Endothelial cell of umbilical vein (primary cell): ENCODE data around the gene RNF157. TPM values are rescaled to one million over a fixed set of nuclear protein-coding genes. Genes with fewer than 3 reads are reported as not detected.

Source experiments
- BruUV-seq: library from RNA; stranded (reverse); fragments of 400-500 nt; replicated peaks from 2 replicates; lab custom pipeline; 2021; lab: Mats Ljungman, UMichigan
- CTCF ChIA-PET: fragments of 300-600, 350-600 bp; sonication (Branson Sonifier 250); formaldehyde crosslinking; loops from one replicate; lab custom pipeline; 2021; ENCODE audit warnings: antibody characterized with exemption, inconsistent platforms; lab: Charles Lee
- POLR2A ChIA-PET: fragments of 300-600, 350-600 bp; sonication (Branson Sonifier 250); formaldehyde crosslinking; loops from one replicate; lab custom pipeline; 2021; ENCODE audit warnings: antibody characterized with exemption, inconsistent platforms; lab: Charles Lee
- DNase-seq: peaks from one replicate; pipeline ENCODE4 v3.0.0-alpha.2; 2011; ENCODE audit warnings: low read depth, low spot score
- FAIRE-seq: peaks from 2 replicates; lab custom pipeline; 2011; peaks lifted over from hg19 to GRCh38; lab: Jason Lieb, UNC
- H2AFZ ChIP-seq: 2 replicates; pipeline ENCODE4 v1.6.0; 2012; ENCODE audit warnings: low read depth, low read length, control low read depth, inconsistent platforms
- H3K27ac ChIP-seq: 2 replicates; pipeline ENCODE4 v1.5.1; 2011; ENCODE audit warnings: low read depth, mild to moderate bottlenecking, control low read depth, low read length, moderate library complexity; ENCODE audit not compliant: insufficient read depth
- H3K27me3 ChIP-seq, 2 experiments: 2 replicates each; pipeline versions ENCODE4 v1.6.0 to v1.6.1; 2011; ENCODE audit warnings: low read length in 2 of 2, mixed read lengths in 1 of 2; ENCODE audit not compliant: control insufficient read depth in 2 of 2, insufficient read depth in 2 of 2
- H3K36me3 ChIP-seq, 2 experiments: 2 replicates in 1 of 2; 3 replicates in 1 of 2; pipeline ENCODE4 v1.5.1; 2011; ENCODE audit warnings: low read length in 2 of 2, mild to moderate bottlenecking in 1 of 2, moderate library complexity in 1 of 2; ENCODE audit not compliant: control insufficient read depth in 2 of 2, insufficient read depth in 2 of 2; ENCODE audit errors: extremely low read depth in 1 of 2
- H3K4me1 ChIP-seq: 3 replicates; pipeline ENCODE4 v1.5.1; 2011; ENCODE audit warnings: mild to moderate bottlenecking, low read length; ENCODE audit not compliant: control insufficient read depth, insufficient read depth; ENCODE audit errors: extremely low read depth
- H3K4me2 ChIP-seq: 2 replicates; pipeline ENCODE4 v1.6.1; 2011; ENCODE audit warnings: low read length, control low read depth, mixed read lengths; ENCODE audit not compliant: insufficient read depth
- H3K4me3 ChIP-seq, 3 experiments: fragments of 200-600 bp in 1 of 3; sonication (generic), shearing (Covaris generic) in 1 of 3; replicated peaks in 1 of 3; 2 replicates each; pipeline ENCODE4 v1.5.1; 2011 to 2016; ENCODE audit warnings: control low read depth in 3 of 3, low read length in 3 of 3, mild to moderate bottlenecking in 2 of 3, inconsistent platforms in 1 of 3, low read depth in 1 of 3, moderate library complexity in 1 of 3; ENCODE audit not compliant: insufficient read depth in 1 of 3
- H3K79me2 ChIP-seq: 2 replicates; pipeline ENCODE4 v1.6.0; 2012; ENCODE audit warnings: low read length, inconsistent platforms; ENCODE audit not compliant: control insufficient read depth, insufficient read depth
- H3K9ac ChIP-seq: replicated peaks from 2 replicates; pipeline ENCODE3; 2011; ENCODE audit warnings: low read length, control low read depth; ENCODE audit not compliant: insufficient read depth; ENCODE audit errors: extremely low read depth
- H3K9me1 ChIP-seq: replicated peaks from 3 replicates; pipeline ENCODE4 v1.6.0; 2011; ENCODE audit warnings: mild to moderate bottlenecking, low read length; ENCODE audit not compliant: control insufficient read depth, insufficient read depth; ENCODE audit errors: extremely low read depth
- H3K9me3 ChIP-seq: replicated peaks from 2 replicates; pipeline ENCODE4 v1.5.1; 2012; ENCODE audit warnings: low read length, inconsistent platforms; ENCODE audit not compliant: control insufficient read depth, insufficient read depth
- H4K20me1 ChIP-seq: replicated peaks from 2 replicates; pipeline ENCODE3; 2011; ENCODE audit warnings: mild to moderate bottlenecking, low read length; ENCODE audit not compliant: control insufficient read depth, insufficient read depth; ENCODE audit errors: extremely low read depth
- EZH2 ChIP-seq: IDR thresholded peaks from 2 replicates; pipeline ENCODE4 v1.6.1; 2012; ENCODE audit warnings: borderline replicate concordance, low read depth, mild to moderate bottlenecking, moderate library complexity, low read length, inconsistent platforms; ENCODE audit not compliant: severe bottlenecking
- FOS ChIP-seq: IDR thresholded peaks from 2 replicates; pipeline ENCODE4 v1.6.1; 2011; ENCODE audit warnings: mild to moderate bottlenecking, low read length, moderate library complexity, borderline replicate concordance; ENCODE audit not compliant: insufficient read depth
- GATA2 ChIP-seq: IDR thresholded peaks from 2 replicates; pipeline ENCODE4 v1.7.0; 2011; ENCODE audit warnings: low read depth, mild to moderate bottlenecking, moderate library complexity, mixed read lengths, low read length; ENCODE audit not compliant: insufficient read length, insufficient read depth
- JUN ChIP-seq: IDR thresholded peaks from 2 replicates; pipeline ENCODE4 v1.6.1; 2011; ENCODE audit warnings: borderline replicate concordance, low read depth; ENCODE audit not compliant: insufficient read length, insufficient read depth
- MYC ChIP-seq: IDR thresholded peaks from one replicate; pipeline ENCODE4 v1.6.1; 2011; ENCODE audit warnings: mild to moderate bottlenecking, low read depth, low read length
- POLR2A ChIP-seq: IDR thresholded peaks from 2 replicates; pipeline ENCODE4 v1.6.1; 2012; ENCODE audit warnings: low read depth, mild to moderate bottlenecking, control low read depth, low read length
- POLR2AphosphoS5 ChIP-seq: IDR thresholded peaks from 2 replicates; pipeline ENCODE4 v1.6.1; 2012; ENCODE audit warnings: low read depth, mild to moderate bottlenecking, control low read depth, low read length, moderate library complexity; ENCODE audit not compliant: insufficient read depth
- dilution Hi-C: fragments of 300-500 bp; cut with MboI; formaldehyde crosslinking; loops from one replicate; pipeline ENCODE4 v1.15.0; 2019; ENCODE audit warnings: low sequenced_read_pairs; ENCODE audit not compliant: extremely low pct_ligation_motif_present
- intact Hi-C: fragments of 100-400 bp; cut with micrococcal nuclease; formaldehyde crosslinking; loops from one replicate; pipeline ENCODE4 v1.10.0; 2022
- polyA plus RNA-seq, 4 experiments: library from polyadenylated mRNA; depleted of rRNA in 3 of 4; stranded (reverse) in 3 of 4; unstranded in 1 of 4; fragments of >200 nt; gene quantifications; 2 replicates each; pipeline versions ENCODE4 v1.2.1 to v1.2.3, GENCODE V29; 2011 to 2012; ENCODE audit warnings: missing spikeins in 1 of 4
- total RNA-seq: library from RNA; stranded (reverse); gene quantifications from 2 replicates; pipeline ENCODE4 v1.2.3, GENCODE V29; 2021
- TF ChIP-seq, protein P1 (sequence below): IDR thresholded peaks from 2 replicates; pipeline ENCODE4 v1.6.1; 2011; ENCODE audit not compliant: insufficient read depth, insufficient read length
- TF ChIP-seq, protein P2 (sequence below), 2 donors: IDR thresholded peaks; 1 replicate in 1 of 2; 2 replicates in 1 of 2; pipeline ENCODE4 v1.5.1; 2011; ENCODE audit warnings: low read length in 2 of 2, mild to moderate bottlenecking in 2 of 2, moderate library complexity in 2 of 2, control low read depth in 1 of 2, inconsistent platforms in 1 of 2, low read depth in 1 of 2; ENCODE audit not compliant: insufficient read depth in 1 of 2; ENCODE audit errors: extremely low read depth in 1 of 2

The RNF157 gene
- total and polyA plus RNA-seq, 2 donors (not counting 3 experiments of a cell fraction or from before 2014, with no cell fraction given) = 0.07 to 0.86 TPM

DNA sequence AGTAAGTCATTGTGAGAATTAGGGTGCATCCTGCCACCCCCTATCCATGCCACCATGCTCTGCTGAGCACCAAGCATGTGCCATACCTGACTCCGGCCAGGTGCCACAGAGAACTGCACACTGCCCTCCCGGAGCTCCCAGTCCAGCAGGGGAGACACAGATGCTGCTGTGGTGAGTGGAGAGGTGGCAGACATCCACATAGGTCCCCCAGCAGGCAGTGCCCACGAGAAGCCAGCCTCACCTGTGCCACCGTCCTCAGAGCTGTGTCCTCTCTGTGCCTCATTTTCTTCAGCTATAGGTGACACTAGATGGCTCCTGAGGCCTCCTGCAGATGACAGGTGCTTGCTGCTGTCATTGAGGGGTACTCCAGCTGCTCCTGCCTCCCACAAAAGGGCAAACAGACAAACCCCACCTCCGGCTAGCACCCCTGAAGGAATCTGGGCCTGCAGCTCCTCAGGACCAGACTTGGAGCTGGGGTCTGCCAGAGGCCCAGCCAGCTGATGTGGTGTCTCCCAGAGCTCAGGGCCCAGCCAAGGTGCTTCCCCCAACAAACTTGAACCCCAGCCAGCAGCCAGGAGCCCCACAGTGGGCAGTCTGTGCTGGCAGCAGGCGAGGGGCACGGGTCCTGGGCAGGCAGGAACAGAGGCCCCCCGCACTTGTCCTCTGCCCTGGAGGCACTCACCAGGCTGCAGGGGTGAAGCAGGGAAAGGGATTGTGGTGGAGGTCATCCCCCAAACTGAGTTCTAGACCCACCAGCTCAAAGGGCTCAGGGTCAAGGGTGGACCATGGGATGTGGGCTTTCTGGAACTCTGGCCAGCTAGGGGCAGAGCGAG, 116.3 kb downstream of the RNF157 start:
- DNase-seq (no peak), FAIRE-seq (no peak)
- BruUV-seq = no TSS peak
- intact Hi-C loops (loop anchor here (5.0 kb wide), 2 partner anchors 138 to 173 kb away; no protein-coding TSS in a partner anchor), dilution Hi-C loops (no loop called here)
- TF ChIP-seq, protein P1, sequence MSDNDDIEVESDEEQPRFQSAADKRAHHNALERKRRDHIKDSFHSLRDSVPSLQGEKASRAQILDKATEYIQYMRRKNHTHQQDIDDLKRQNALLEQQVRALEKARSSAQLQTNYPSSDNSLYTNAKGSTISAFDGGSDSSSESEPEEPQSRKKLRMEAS = no peak
- TF ChIP-seq GATA2 (no peak), JUN (no peak), POLR2AphosphoS5 (no peak)
- H3K4me1 ChIP-seq = peaks cover 3% of the 10 kb centered on the region
- no peaks in the 10 kb centered on the region for H4K20me1 ChIP-seq
- no peaks in the 10 kb centered on the region for H3K27me3 ChIP-seq
- H3K9ac ChIP-seq = no peak overlapping the region
- CTCF ChIA-PET = interaction anchor here (0.5 to 14.5 kb wide), 10 partner anchors 9 to 175 kb away, joined by 3 to 320 read pairs (median 4); partner anchors contain the start of gene FOXJ1
- H2AFZ ChIP-seq = no peak overlapping the region
- no peaks in the 10 kb centered on the region for H3K9me1 ChIP-seq
- H3K9me3 ChIP-seq = no peaks in the 10 kb centered on the region
- H3K79me2 ChIP-seq = no peaks in the 10 kb centered on the region
- H3K4me2 ChIP-seq = no peak overlapping the region
- H3K27ac ChIP-seq = no peak overlapping the region
- POLR2A ChIA-PET = no interaction called here
- H3K36me3 ChIP-seq = no peaks in the 10 kb centered on the region
- H3K4me3 ChIP-seq = no peak overlapping the region

DNA sequence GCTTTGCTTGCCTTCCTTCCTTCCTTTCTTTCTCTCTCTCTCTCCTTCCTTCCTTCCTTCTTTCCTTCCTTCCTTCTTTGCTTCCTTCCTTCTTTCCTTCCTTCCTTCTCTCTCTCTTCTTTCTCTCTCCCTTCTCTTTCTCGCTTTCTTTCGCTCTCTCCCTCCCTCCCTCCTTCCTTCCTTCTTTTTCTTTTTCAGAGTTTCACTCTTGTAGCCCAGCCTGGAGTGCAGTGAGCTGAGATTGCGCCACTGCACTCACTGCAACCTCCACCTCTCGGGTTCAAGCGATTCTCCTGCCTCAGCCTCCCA, 117.1 kb downstream of the RNF157 start:
- H2AFZ ChIP-seq = no peak overlapping the region
- H3K4me1 ChIP-seq = peaks cover 3% of the 10 kb centered on the region
- no peaks in the 10 kb centered on the region for H3K9me1 ChIP-seq
- H3K4me2 ChIP-seq = no peak overlapping the region
- dilution Hi-C loops (no loop called here), intact Hi-C loops (loop anchor here (5.0 kb wide), 2 partner anchors 139 to 174 kb away; no protein-coding TSS in a partner anchor)
- no peak overlapping the region for H3K9ac ChIP-seq
- H3K27ac ChIP-seq = no peak overlapping the region
- H4K20me1 ChIP-seq = no peaks in the 10 kb centered on the region
- TF ChIP-seq MYC = no peak
- TF ChIP-seq, protein P2, sequence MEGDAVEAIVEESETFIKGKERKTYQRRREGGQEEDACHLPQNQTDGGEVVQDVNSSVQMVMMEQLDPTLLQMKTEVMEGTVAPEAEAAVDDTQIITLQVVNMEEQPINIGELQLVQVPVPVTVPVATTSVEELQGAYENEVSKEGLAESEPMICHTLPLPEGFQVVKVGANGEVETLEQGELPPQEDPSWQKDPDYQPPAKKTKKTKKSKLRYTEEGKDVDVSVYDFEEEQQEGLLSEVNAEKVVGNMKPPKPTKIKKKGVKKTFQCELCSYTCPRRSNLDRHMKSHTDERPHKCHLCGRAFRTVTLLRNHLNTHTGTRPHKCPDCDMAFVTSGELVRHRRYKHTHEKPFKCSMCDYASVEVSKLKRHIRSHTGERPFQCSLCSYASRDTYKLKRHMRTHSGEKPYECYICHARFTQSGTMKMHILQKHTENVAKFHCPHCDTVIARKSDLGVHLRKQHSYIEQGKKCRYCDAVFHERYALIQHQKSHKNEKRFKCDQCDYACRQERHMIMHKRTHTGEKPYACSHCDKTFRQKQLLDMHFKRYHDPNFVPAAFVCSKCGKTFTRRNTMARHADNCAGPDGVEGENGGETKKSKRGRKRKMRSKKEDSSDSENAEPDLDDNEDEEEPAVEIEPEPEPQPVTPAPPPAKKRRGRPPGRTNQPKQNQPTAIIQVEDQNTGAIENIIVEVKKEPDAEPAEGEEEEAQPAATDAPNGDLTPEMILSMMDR (IDR thresholded peaks at IDR 0.05; ENCODE audit: extremely low read depth in 1 of 2, insufficient read depth in 1 of 2, low read depth in 1 of 2, low read length in 2 of 2) = no peak
- TF ChIP-seq FOS = no peak
- no peak for TF ChIP-seq GATA2
- TF ChIP-seq, protein P1 = no peak
- no peak for TF ChIP-seq POLR2A
- TF ChIP-seq POLR2AphosphoS5 = no peak
- no peak for TF ChIP-seq JUN
- TF ChIP-seq EZH2 = no peak
- ChIA-PET POLR2A (no interaction called here), CTCF (interaction anchor here (0.9 to 14.5 kb wide), 5 partner anchors 22 to 152 kb away, joined by 3 to 320 read pairs (median 33); no protein-coding TSS in a partner anchor)
- no peak overlapping the region for H3K4me3 ChIP-seq
- no peaks in the 10 kb centered on the region for H3K79me2 ChIP-seq
- H3K27me3 ChIP-seq = no peaks in the 10 kb centered on the region
- H3K9me3 ChIP-seq = no peaks in the 10 kb centered on the region
- no peaks in the 10 kb centered on the region for H3K36me3 ChIP-seq
- no TSS peak for BruUV-seq
- no peak for DNase-seq
- FAIRE-seq = no peak
